Mesenchymal stem cell (in vitro differentiated cells and primary cell): ENCODE measurements around the gene MACROD2.
"Not testable (repeated sequence)": the region's sequence is repeated elsewhere in the genome, so short reads cannot be mapped to it uniquely, and the experiment has no call there.

Experiments used
- DNase-seq: peaks from one replicate; pipeline ENCODE4 v3.0.0-alpha.2; 2013
- H2AFZ ChIP-seq: one replicate; pipeline ENCODE4 v1.6.1; 2013; ENCODE audit warnings: low read depth, mild to moderate bottlenecking, control low read depth, inconsistent platforms, low read length, moderate library complexity
- H2AK5ac ChIP-seq: 2 replicates; pipeline ENCODE4 v1.6.1; 2013; ENCODE audit warnings: low read length, moderate library complexity, mild to moderate bottlenecking, inconsistent platforms; ENCODE audit not compliant: severe bottlenecking
- H2BK120ac ChIP-seq: one replicate; pipeline ENCODE4 v1.6.1; 2013; ENCODE audit warnings: low read depth, mild to moderate bottlenecking, inconsistent platforms, low read length, moderate library complexity
- H2BK12ac ChIP-seq, 2 experiments: one replicate each; pipeline ENCODE4 v1.6.1; 2013; ENCODE audit warnings: inconsistent platforms in 2 of 2, low read length in 2 of 2, mild to moderate bottlenecking in 2 of 2, moderate library complexity in 2 of 2, control low read depth in 1 of 2
- H2BK15ac ChIP-seq: one replicate; pipeline ENCODE4 v1.6.1; 2013; ENCODE audit warnings: mild to moderate bottlenecking, low read depth, inconsistent platforms; ENCODE audit not compliant: poor library complexity, severe bottlenecking
- H2BK5ac ChIP-seq: 2 replicates; pipeline ENCODE4 v1.6.1; 2013; ENCODE audit warnings: low read depth, mild to moderate bottlenecking, low read length, control low read depth, inconsistent platforms; ENCODE audit not compliant: poor library complexity, severe bottlenecking
- H3K14ac ChIP-seq, 2 experiments: one replicate each; pipeline ENCODE4 v1.6.1; 2013; ENCODE audit warnings: inconsistent platforms in 2 of 2, low read length in 2 of 2, control low read depth in 1 of 2, mild to moderate bottlenecking in 1 of 2, moderate library complexity in 1 of 2
- H3K18ac ChIP-seq, 2 experiments: one replicate each; pipeline ENCODE4 v1.6.1; 2013; ENCODE audit warnings: inconsistent platforms in 2 of 2, low read length in 2 of 2, control low read depth in 1 of 2, low read depth in 1 of 2, mild to moderate bottlenecking in 1 of 2
- H3K23ac ChIP-seq, 2 experiments: one replicate each; pipeline ENCODE4 v1.6.1; 2013; ENCODE audit warnings: inconsistent platforms in 2 of 2, low read length in 2 of 2, mild to moderate bottlenecking in 2 of 2, moderate library complexity in 2 of 2, control low read depth in 1 of 2
- H3K27ac ChIP-seq: 2 replicates; pipeline ENCODE4 v1.5.1; 2013; ENCODE audit warnings: mild to moderate bottlenecking, moderate library complexity, low read length, control low read depth, inconsistent platforms; ENCODE audit not compliant: poor library complexity, severe bottlenecking
- H3K27me3 ChIP-seq, 2 experiments: 2 replicates each; pipeline versions ENCODE4 v1.6.1 to v1.7.0; 2013; ENCODE audit warnings: low read length in 2 of 2, mild to moderate bottlenecking in 2 of 2, moderate library complexity in 2 of 2, control low read depth in 1 of 2, inconsistent platforms in 1 of 2; ENCODE audit not compliant: control insufficient read depth in 1 of 2, insufficient read depth in 1 of 2
- H3K36me3 ChIP-seq, 2 experiments: 2 replicates each; pipeline versions ENCODE4 v1.6.1 to v1.7.0; 2013; ENCODE audit warnings: low read length in 2 of 2, control low read depth in 1 of 2, inconsistent platforms in 1 of 2, low read depth in 1 of 2, mild to moderate bottlenecking in 1 of 2; ENCODE audit not compliant: insufficient read depth in 2 of 2, control insufficient read depth in 1 of 2
- H3K4ac ChIP-seq, 2 experiments: one replicate each; pipeline ENCODE4 v1.6.1; 2013; ENCODE audit warnings: inconsistent platforms in 2 of 2, low read length in 2 of 2, mild to moderate bottlenecking in 2 of 2, moderate library complexity in 2 of 2, control low read depth in 1 of 2, low read depth in 1 of 2
- H3K4me1 ChIP-seq: 2 replicates; pipeline ENCODE4 v1.6.1; 2013; ENCODE audit warnings: low read depth, low read length, control low read depth; ENCODE audit not compliant: control insufficient read depth, insufficient read depth
- H3K4me2 ChIP-seq: 2 replicates; pipeline ENCODE4 v1.6.1; 2013; ENCODE audit warnings: low read length, mild to moderate bottlenecking, inconsistent platforms; ENCODE audit not compliant: poor library complexity, severe bottlenecking
- H3K4me3 ChIP-seq, 2 experiments: 2 replicates each; pipeline versions ENCODE4 v1.5.1 to v1.7.0; 2013; ENCODE audit warnings: low read length in 2 of 2, mild to moderate bottlenecking in 2 of 2, control low read depth in 1 of 2, low read depth in 1 of 2; ENCODE audit not compliant: insufficient read depth in 1 of 2
- H3K79me1 ChIP-seq: replicated peaks from 2 replicates; pipeline ENCODE4 v1.6.1; 2013; ENCODE audit warnings: mild to moderate bottlenecking, control low read depth, low read length, inconsistent platforms; ENCODE audit not compliant: poor library complexity, severe bottlenecking
- H3K9ac ChIP-seq: 2 replicates; pipeline ENCODE4 v1.7.0; 2013; ENCODE audit warnings: mild to moderate bottlenecking, low read length, moderate library complexity
- H3K9me3 ChIP-seq: 2 replicates; pipeline ENCODE4 v1.7.0; 2013; ENCODE audit warnings: mild to moderate bottlenecking, low read length; ENCODE audit not compliant: control insufficient read depth
- H4K8ac ChIP-seq: one replicate; pipeline ENCODE4 v1.6.1; 2013; ENCODE audit warnings: inconsistent platforms, mild to moderate bottlenecking, low read length, moderate library complexity
- H4K91ac ChIP-seq: one replicate; pipeline ENCODE4 v1.6.1; 2013; ENCODE audit warnings: mild to moderate bottlenecking, low read length, inconsistent platforms
- WGBS: methylation state at CpG from one replicate; pipeline ENCODE4 v1.1.7; 2013; ENCODE audit warnings: mixed read lengths; 5-methylcytosine and 5-hydroxymethylcytosine counted together

MACROD2 gene

GRCh38 chr20:15535863-15536262, 1540.5 kb downstream of the MACROD2 start:
- H2BK15ac ChIP-seq: no peak overlapping the region
- no peak overlapping the region for H2AK5ac ChIP-seq
- 89% methylated on average over 3 of the region's 3 CpGs for WGBS
- H2BK5ac ChIP-seq: no peak overlapping the region
- H3K14ac ChIP-seq: no peak overlapping the region
- H2BK12ac ChIP-seq: no peak overlapping the region
- no peak overlapping the region for H4K91ac ChIP-seq
- no peak overlapping the region for H4K8ac ChIP-seq
- H3K4ac ChIP-seq: no peak overlapping the region
- no peak overlapping the region for H2AFZ ChIP-seq
- H2BK120ac ChIP-seq: no peak overlapping the region
- no peaks in the 10 kb centered on the region for H3K36me3 ChIP-seq
- H3K23ac ChIP-seq: no peak overlapping the region
- H3K79me1 ChIP-seq: no peaks in the 10 kb centered on the region
- no peak overlapping the region for H3K9ac ChIP-seq
- H3K27ac ChIP-seq: no peak overlapping the region
- no peak overlapping the region for H3K4me3 ChIP-seq
- H3K18ac ChIP-seq: no peak overlapping the region
- H3K4me1 ChIP-seq: no peaks in the 10 kb centered on the region
- DNase-seq: no peak
- H3K9me3 ChIP-seq: no peaks in the 10 kb centered on the region
- no peak overlapping the region for H3K4me2 ChIP-seq
- no peaks in the 10 kb centered on the region for H3K27me3 ChIP-seq

DNA sequence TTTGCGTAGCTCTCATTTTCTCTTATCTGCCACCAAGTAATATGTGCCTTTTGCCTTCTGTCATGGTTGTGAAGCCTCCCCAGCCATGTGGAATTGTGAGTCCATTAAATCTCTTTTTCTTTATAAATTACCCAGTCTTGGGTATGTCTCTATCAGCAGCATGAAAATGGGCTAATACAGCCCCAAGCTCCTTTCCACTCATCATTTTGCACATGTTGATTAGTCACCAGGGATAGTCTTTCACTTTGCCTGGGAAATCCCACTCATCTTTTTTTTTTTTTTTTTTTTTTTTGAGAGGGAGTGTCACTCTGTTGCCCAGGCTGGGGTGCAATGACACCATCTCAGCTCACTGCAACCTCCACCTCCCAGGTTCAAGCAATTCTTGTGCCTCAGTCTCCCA, 1541.9 kb downstream of the MACROD2 start:
- not testable (repeated sequence) for H3K4ac ChIP-seq, H2AK5ac ChIP-seq, H3K36me3 ChIP-seq, H3K23ac ChIP-seq, H2BK12ac ChIP-seq, H3K4me2 ChIP-seq, H3K27ac ChIP-seq, H3K79me1 ChIP-seq, H2BK120ac ChIP-seq, H3K9me3 ChIP-seq, DNase-seq, H3K9ac ChIP-seq, H2BK15ac ChIP-seq, H4K8ac ChIP-seq, H4K91ac ChIP-seq, H3K4me1 ChIP-seq, H3K4me3 ChIP-seq, H3K18ac ChIP-seq, H3K14ac ChIP-seq, H2AFZ ChIP-seq, H3K27me3 ChIP-seq, H2BK5ac ChIP-seq
- 100% methylated on average over 1 of the region's 1 CpG for WGBS

DNA sequence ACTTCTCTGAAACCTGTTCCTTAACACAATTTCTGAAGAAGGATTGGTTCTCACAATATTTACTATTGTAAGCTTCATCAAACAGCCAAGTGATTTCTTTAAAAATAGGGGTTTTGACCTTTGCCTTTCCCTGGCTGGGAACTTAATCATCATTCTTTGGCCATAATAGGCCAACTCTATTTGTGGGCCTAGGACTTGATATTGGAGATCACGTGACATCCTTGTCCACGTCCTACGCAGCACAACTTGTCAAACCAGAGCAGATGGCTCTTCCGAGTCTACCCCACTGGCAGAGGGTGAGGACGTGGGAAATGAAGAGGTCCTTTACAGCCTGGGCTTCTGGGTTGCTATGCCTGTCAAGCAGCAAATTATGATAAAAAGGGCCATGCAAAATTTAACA, 1547.3 kb downstream of the MACROD2 start:
- H2BK12ac ChIP-seq: no peak overlapping the region
- peaks cover 7% of the 10 kb centered on the region for H3K9me3 ChIP-seq
- no peak overlapping the region for H4K91ac ChIP-seq
- no peak overlapping the region for H2BK15ac ChIP-seq
- H2AK5ac ChIP-seq: no peak overlapping the region
- H4K8ac ChIP-seq: no peak overlapping the region
- no peak overlapping the region for H3K23ac ChIP-seq
- H3K4me1 ChIP-seq: no peaks in the 10 kb centered on the region
- 77% methylated on average over 5 of the region's 5 CpGs for WGBS
- no peak overlapping the region for H3K4ac ChIP-seq
- no peak overlapping the region for H3K18ac ChIP-seq
- no peak overlapping the region for H3K27ac ChIP-seq
- H3K14ac ChIP-seq: no peak overlapping the region
- no peak overlapping the region for H2AFZ ChIP-seq
- H3K9ac ChIP-seq: no peak overlapping the region
- H3K4me2 ChIP-seq: no peak overlapping the region
- DNase-seq: no peak
- no peak overlapping the region for H2BK5ac ChIP-seq
- no peaks in the 10 kb centered on the region for H3K79me1 ChIP-seq
- no peaks in the 10 kb centered on the region for H3K27me3 ChIP-seq
- no peak overlapping the region for H3K4me3 ChIP-seq
- no peak overlapping the region for H2BK120ac ChIP-seq
- H3K36me3 ChIP-seq: no peaks in the 10 kb centered on the region

- no peak overlapping the region for H3K14ac ChIP-seq
- no peak overlapping the region for H3K9ac ChIP-seq
- no peak overlapping the region for H3K27ac ChIP-seq
- no peak overlapping the region for H3K18ac ChIP-seq
- no peak overlapping the region for H4K91ac ChIP-seq
- H3K27me3 ChIP-seq: no peaks in the 10 kb centered on the region
- H3K79me1 ChIP-seq: no peaks in the 10 kb centered on the region
- no peak overlapping the region for H2AK5ac ChIP-seq
- no peak overlapping the region for H3K4me3 ChIP-seq
- no peak overlapping the region for H2AFZ ChIP-seq
- no peak overlapping the region for H4K8ac ChIP-seq
- no peak overlapping the region for H2BK120ac ChIP-seq
- WGBS: 21% methylated on average over 2 of the region's 2 CpGs
- H3K4ac ChIP-seq: no peak overlapping the region
- no peak overlapping the region for H2BK5ac ChIP-seq
- H2BK12ac ChIP-seq: no peak overlapping the region
- H2BK15ac ChIP-seq: no peak overlapping the region
- H3K9me3 ChIP-seq: peaks cover 10% of the 10 kb centered on the region
- H3K4me2 ChIP-seq: no peak overlapping the region
- H3K23ac ChIP-seq: no peak overlapping the region
- no peak for DNase-seq
- no peaks in the 10 kb centered on the region for H3K4me1 ChIP-seq
- no peaks in the 10 kb centered on the region for H3K36me3 ChIP-seq
These were observed 1549.4 kb downstream of the MACROD2 start for GRCh38 chr20:15544742-15545141.
